Measurements from ENCODE around the gene EXOC6. TPM values are rescaled to one million over a fixed set of nuclear protein-coding genes. Genes with fewer than 3 reads are reported as not detected.

The EXOC6 gene
- total RNA-seq, 2 experiments from 2014 or later, result 8.0 to 9.4 TPM

GRCh38 chr10:93069245-93069561 lies 220.9 kb downstream of the EXOC6 start:
- Histone ChIP-seq H2AFZ (ENCODE audit: low read length) (no peak overlapping the region), H3K4me2 (ENCODE audit: low read length) (no peak overlapping the region), H4K20me1 (ENCODE audit: insufficient read depth, low read length) (no peaks in the 10 kb centered on the region), H3K36me3 (ENCODE audit: insufficient read depth, low read length) (no peaks in the 10 kb centered on the region), H3K9me2 (ENCODE audit: insufficient read depth, low read length) (no peaks in the 10 kb centered on the region), H3K4me1 (ENCODE audit: insufficient read depth, low read length, poor library complexity, severe bottlenecking) (no peaks in the 10 kb centered on the region), H3K79me2 (ENCODE audit: insufficient read depth, low read depth, low read length) (no peaks in the 10 kb centered on the region), H3K9me3 (ENCODE audit: low read length) (no peaks in the 10 kb centered on the region), H3K4me3 (ENCODE audit: low read depth, low read length, poor library complexity, severe bottlenecking) (no peak overlapping the region), H3K27ac (ENCODE audit: low read depth, low read length, poor library complexity, severe bottlenecking) (no peak overlapping the region)
- intact Hi-C loops (cut with micrococcal nuclease; ENCODE audit: unreplicated experiment), result no loop called here
- no peak for TF ChIP-seq EZH2phosphoT487 (IDR thresholded peaks at IDR 0.05; ENCODE audit: borderline replicate concordance, low read depth, low read length)
- no peak for TF ChIP-seq CTCF (conservative IDR thresholded peaks at IDR 0.05; ENCODE audit: low read length)
- BruUV-seq (replicated peaks), result no TSS peak
- CTCF ChIA-PET (ENCODE audit: unreplicated experiment), result no interaction called here
- no peak for DNase-seq (ENCODE audit: low spot score)
- POLR2A ChIA-PET, result interaction anchor here (1.3 kb wide), 1 partner anchor 19 kb away, joined by 3 read pairs; no protein-coding TSS in a partner anchor

- Histone ChIP-seq H3K27ac (ENCODE audit: low read depth, low read length, poor library complexity, severe bottlenecking) (no peak overlapping the region), H4K20me1 (ENCODE audit: insufficient read depth, low read length) (no peaks in the 10 kb centered on the region), H3K9me2 (ENCODE audit: insufficient read depth, low read length) (no peaks in the 10 kb centered on the region), H3K4me1 (ENCODE audit: insufficient read depth, low read length, poor library complexity, severe bottlenecking) (no peaks in the 10 kb centered on the region), H3K4me3 (ENCODE audit: low read depth, low read length, poor library complexity, severe bottlenecking) (no peak overlapping the region), H3K9me3 (ENCODE audit: low read length) (no peaks in the 10 kb centered on the region), H2AFZ (ENCODE audit: low read length) (no peak overlapping the region), H3K36me3 (ENCODE audit: insufficient read depth, low read length) (no peaks in the 10 kb centered on the region), H3K4me2 (ENCODE audit: low read length) (no peak overlapping the region), H3K79me2 (ENCODE audit: insufficient read depth, low read depth, low read length) (no peaks in the 10 kb centered on the region)
- DNase-seq (ENCODE audit: low spot score), result no peak
- TF ChIP-seq CTCF (conservative IDR thresholded peaks at IDR 0.05; ENCODE audit: low read length) (no peak), EZH2phosphoT487 (IDR thresholded peaks at IDR 0.05; ENCODE audit: borderline replicate concordance, low read depth, low read length) (no peak)
- intact Hi-C loops (cut with micrococcal nuclease; ENCODE audit: unreplicated experiment), result no loop called here
- no TSS peak for BruUV-seq (replicated peaks)
- CTCF ChIA-PET (ENCODE audit: unreplicated experiment), result no interaction called here
- POLR2A ChIA-PET, result interaction anchor here (0.6 to 1.3 kb wide), 3 partner anchors 17 to 1086 kb away, joined by 3 to 4 read pairs (median 3); no protein-coding TSS in a partner anchor
Measured at GRCh38 chr10:93070378-93071176, 222.3 kb downstream of the EXOC6 start.

- DNase-seq (ENCODE audit: low spot score), result no peak
- no peak overlapping the region for H3K27ac ChIP-seq (ENCODE audit: low read depth, low read length, poor library complexity, severe bottlenecking)
- intact Hi-C loops (cut with micrococcal nuclease; ENCODE audit: unreplicated experiment), result no loop called here
- TF ChIP-seq CTCF (conservative IDR thresholded peaks at IDR 0.05; ENCODE audit: low read length), result no peak
- no peak for TF ChIP-seq EZH2phosphoT487 (IDR thresholded peaks at IDR 0.05; ENCODE audit: borderline replicate concordance, low read depth, low read length)
- H3K9me3 ChIP-seq (ENCODE audit: low read length), result no peaks in the 10 kb centered on the region
- ChIA-PET POLR2A (no interaction called here), CTCF (ENCODE audit: unreplicated experiment) (no interaction called here)
- H3K4me3 ChIP-seq (ENCODE audit: low read depth, low read length, poor library complexity, severe bottlenecking), result no peak overlapping the region
- H4K20me1 ChIP-seq (ENCODE audit: insufficient read depth, low read length), result no peaks in the 10 kb centered on the region
- H3K4me1 ChIP-seq (ENCODE audit: insufficient read depth, low read length, poor library complexity, severe bottlenecking), result no peaks in the 10 kb centered on the region
- no peak overlapping the region for H2AFZ ChIP-seq (ENCODE audit: low read length)
- H3K9me2 ChIP-seq (ENCODE audit: insufficient read depth, low read length), result no peaks in the 10 kb centered on the region
- no peaks in the 10 kb centered on the region for H3K79me2 ChIP-seq (ENCODE audit: insufficient read depth, low read depth, low read length)
- H3K4me2 ChIP-seq (ENCODE audit: low read length), result no peak overlapping the region
- BruUV-seq (replicated peaks), result no TSS peak
- no peaks in the 10 kb centered on the region for H3K36me3 ChIP-seq (ENCODE audit: insufficient read depth, low read length)
Measured at GRCh38 chr10:93071177-93071472, 222.8 kb downstream of the EXOC6 start.
